GM21717 (cell line): ENCODE data around the gene CUX1.
"Not testable (repeated sequence)": the region's sequence is repeated elsewhere in the genome, so short reads cannot be mapped to it uniquely, and the experiment has no call there.

Experiments used
- ATAC-seq: cut with Tn5 transposase; IDR thresholded peaks from one replicate; pipeline ENCODE4 v1.9.1; 2021; ENCODE audit warnings: mild to moderate bottlenecking, moderate library complexity; ENCODE audit not compliant: unreplicated experiment

The CUX1 gene

DNA sequence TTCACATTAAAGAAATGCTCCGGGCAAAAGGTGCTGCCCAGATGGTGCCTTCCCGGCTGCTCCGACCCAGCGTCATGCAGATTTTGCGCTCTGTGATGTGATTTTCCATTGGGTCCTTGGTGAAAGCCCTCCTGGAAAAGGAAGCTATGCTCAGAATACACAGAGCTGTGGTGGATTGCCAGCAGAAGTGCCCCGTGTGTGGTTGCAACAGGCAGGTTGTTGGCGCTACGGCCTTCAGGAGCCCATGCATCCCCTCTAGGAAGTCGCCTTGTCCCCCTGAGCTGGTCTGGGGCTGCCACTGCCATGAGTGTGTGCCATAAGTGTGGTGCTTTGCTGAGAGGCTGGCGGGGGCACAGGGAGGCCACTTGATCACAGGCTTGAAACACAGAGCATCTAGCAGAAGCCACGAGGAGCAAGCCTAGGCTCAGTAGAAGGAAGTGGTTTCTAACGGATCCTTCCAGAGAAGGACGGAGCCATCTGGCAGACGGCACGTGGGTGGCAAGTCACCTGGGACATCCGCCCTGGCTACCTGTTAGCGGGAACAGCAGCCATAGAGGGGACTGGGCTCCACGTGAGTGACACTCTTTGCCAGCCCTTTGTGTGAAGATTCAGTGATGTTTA, 210.9 kb downstream of the CUX1 start:
- ATAC-seq: no peak

DNA sequence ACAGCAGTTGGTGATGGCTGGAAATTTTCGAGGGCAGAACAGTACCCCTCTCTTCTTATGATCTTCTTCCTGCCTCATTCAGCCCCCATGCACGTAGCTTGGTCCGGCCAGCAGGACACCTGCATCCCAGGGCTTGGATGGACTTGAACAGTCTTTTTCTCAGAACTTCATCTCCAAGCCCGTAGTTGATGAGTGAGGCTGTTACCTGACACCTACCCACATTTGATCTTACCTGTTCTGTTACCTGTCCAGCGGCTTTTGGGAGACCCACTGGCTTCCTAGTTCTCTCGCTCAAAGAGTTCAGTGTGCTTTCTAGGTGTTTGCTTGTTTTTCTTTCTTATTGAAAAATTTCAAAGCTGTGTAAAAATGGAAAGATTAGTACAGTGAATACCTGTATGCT, 212.2 kb downstream of the CUX1 start:
- no peak for ATAC-seq

DNA sequence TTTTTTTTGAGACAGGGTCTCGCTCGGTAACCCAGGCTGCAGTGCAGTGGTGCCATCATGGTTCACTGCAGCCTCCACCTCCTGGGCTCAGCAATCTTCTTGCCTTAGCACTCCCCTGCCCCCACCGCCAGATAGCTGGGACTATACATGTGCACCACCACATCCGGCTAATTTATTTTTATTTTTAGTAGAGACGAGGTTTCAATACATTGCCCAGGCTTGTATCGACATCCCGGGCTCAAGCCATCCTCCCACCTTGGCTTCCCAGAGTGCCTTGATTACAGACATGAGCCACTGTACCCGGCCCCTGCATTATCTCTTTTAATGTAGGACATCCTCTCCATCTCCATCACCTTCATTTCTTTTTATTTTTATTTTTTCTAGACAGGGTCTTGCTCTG, 213.3 kb downstream of the CUX1 start:
- ATAC-seq: no peak

DNA sequence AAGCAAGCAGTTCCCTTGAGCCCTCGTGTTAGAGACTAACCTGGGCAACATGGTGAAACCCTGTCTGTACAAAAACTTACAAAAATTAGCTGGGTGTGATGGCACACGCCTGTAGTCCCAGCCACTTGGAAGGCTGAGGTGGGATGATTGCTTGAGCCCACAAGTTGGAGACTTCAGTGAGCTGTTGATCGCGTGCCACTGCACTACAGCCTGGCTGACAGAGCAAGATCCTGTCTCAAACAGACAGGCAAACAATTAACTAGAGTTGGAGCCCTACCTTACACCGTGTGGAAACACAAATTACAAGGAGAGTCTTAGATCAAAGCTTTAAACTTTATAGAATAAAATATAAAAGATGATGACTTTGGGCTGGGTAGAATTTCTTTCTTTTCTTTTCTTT, 219.5 kb downstream of the CUX1 start:
- ATAC-seq: no peak

DNA sequence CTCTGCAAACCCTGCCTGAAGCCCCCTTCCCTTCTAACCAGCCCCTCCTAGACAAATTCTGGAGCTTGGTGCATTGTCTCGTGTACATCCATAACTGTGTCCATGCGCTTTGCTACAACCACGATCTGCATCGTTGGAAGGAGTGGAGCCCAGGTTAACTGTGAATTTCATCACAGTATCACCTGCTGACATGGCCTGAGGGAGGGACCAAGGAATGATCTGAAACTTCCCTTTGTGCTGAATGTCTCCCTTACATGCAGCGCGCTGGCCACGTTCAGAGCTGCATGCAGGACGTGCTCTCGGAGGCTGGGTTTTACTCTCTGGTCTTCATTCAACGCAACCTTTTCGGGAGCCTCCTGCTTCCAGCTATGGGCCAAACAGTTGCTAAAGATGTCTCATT, 222.3 kb downstream of the CUX1 start:
- no peak for ATAC-seq

DNA sequence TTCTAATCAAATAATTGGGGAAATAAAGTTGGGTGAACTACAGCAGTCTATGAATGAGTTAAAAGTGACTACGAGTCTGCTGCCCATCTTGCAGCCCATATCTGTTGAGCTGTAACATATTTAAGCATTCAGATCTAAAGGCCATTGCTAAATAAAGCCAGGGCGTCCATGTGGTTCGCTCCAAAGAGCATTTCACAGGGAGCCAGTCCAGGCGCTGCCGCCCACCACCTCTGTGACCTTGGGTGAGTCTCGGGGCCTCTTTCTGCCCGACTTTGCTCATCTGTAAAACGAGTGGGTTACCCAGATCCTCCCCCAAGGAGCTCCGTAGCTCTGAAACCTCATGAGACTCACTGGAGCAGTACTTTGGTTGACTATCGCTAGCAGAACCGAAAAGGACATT, 223.1 kb downstream of the CUX1 start:
- no peak for ATAC-seq

DNA sequence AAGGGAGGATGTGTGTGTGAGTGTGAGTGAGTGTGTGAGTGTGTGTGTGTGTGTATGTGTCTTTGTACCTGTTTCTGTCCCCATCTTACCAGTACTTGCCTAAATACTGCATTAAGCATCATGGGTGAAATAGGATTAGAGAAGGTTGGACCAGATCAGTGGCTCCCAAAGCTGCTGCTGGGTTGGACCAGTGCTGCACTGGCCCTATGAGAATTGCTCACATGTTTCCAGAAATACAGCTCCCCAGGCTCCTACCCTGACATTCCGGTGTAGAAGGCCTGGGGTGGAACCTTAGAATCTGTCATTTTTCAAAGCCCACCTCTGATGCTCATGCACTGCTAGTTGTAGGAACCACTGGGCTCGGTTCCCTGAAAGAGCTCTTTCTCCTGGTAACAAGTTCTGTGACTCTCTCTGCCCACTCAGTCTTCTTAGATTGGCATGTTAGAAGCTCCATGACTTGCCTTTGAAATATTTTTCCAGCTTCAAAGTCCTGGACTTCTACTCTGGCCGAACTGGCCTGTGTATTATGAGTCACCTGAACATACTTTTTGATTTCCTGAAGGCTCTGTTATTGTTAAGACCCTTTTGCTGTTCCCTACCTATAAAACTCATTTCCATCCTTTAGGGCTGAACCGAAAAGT, 224.7 kb downstream of the CUX1 start:
- no peak for ATAC-seq

DNA sequence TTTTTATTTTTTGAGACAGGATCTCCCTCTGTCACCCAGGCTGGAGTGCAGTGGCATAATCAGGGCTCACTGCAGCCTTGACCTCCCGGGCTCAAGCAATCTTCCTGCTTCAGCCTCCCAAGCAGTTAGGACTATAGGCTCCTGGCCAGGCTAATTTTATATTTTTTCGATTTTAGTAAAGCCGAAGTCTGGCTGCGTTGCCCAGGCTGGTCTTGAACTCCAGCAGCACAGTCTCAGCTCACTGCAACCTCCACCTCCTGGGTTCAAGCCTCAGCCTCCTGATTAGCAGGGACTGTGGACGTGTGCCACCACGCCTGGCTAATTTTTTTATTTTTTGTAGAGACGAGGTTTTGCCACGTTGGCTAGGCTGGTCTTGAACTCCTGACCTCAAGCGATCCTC, 225.4 kb downstream of the CUX1 start:
- ATAC-seq: not testable (repeated sequence)

DNA sequence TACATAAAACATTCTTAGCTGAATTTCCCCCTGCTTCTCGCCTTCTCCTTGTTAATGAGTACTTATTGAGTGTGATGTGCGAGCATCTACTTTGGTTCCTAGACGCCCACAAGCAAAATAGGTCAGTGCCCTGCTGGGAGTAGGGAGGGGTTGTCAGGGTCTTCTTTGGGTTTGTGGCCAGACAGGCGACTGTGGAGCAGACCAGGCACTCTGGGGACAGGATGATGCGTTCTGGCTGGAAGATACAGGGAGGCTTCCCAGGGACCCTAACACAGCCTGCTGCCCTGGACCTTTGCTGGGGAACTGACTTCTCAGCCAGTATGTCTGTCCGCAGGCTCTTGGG, 227.2 kb downstream of the CUX1 start:
- ATAC-seq: no peak

DNA sequence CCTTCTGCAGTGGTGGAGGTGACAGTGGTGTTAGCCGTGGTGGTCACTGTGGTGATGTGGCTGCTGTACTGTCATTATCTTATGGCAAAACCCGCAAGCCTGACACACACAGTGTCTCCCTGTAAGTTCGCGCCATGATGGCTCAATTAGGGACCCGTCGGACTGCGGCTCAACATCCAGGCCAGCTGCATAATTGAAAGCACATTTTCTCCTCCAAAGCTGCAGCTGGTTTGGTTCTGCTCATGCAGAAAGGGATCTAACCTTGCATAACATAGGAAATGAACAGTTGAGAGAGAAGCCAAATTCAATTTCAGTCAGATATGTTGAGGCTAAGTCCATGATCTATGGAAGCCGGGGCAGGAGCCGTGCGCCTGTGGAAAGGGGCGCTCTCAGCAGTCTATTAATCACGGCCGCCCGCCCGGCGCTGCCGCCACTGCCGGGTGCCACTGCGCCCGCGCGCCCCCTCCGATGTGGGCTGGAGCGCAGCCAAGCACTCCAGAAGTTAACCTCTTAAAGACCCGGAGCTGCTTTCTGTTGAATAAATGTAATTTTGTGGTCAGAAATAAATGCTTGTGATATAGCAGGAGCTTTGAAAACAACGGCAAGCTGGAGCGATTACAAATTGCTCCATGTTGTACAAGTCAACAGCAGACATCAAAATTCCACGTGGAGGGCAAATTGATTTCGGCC, 227.7 kb downstream of the CUX1 start:
- no peak for ATAC-seq

DNA sequence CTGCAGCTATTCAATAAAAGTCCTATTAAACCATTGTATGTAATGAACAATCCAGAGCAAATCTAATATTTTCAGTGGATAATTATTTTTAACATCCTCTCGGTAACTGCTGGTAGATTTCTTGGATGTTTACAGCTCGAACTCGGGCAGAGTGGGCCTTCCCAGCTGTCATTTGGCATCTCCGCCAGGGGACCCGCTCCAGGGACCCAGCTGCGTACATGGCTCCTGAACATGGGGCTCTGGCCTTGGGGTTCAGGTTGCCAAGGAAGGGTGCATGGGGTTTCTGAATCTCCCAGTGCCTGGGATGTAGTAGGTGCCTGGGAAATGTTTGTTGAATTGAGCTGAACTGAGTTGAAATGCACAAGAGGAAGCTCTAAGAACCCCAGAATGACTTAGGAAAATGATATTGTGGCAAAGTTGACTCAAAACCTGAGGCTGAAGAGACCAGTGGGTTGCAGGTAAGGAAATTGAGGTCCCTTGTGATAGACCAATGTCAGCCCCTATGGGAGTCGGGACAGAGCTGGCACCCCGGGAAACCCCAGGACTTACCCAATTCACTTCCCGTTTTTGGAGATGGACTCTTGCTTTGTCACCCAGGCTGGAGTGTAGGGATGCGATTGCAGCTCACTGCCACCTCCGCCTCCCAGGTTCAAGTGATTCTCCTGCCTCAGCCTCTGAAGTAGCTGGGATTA, 228.4 kb downstream of the CUX1 start:
- ATAC-seq: no peak

DNA sequence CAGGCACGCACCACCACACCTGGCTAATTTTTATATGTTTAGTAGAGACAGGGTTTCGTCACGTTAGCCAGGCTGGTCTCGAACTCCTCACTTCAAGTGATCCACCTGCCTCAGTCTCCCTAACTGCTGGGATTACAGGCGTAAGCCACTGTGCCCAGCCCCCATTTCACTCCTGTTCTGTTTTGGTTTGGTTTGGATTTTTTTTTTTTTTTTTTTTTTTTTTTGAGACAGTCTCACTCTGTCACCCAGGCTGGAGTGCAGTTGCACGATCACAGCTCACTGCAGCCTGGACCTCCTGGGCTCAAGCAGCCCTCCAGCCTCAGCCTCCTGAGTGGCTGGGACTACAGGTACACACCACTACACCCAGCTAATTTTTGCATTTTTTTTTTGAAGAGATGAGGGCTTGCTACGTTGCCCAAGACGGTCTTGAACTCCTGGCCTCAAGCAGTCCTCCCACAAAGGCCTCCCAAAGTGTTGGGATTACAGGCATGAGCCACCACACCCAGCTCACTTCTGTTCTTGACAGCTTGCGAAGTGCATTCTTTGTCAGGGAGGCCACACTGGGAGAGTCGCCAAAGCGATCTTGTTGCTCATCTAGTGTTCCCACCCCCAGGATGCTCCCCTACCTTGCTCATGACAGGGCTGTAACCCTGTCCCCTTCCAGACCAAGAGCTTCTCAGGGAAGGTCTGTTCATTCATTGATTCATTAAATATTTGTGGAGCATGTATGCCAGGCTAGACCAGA, 229.1 kb downstream of the CUX1 start:
- no peak for ATAC-seq

DNA sequence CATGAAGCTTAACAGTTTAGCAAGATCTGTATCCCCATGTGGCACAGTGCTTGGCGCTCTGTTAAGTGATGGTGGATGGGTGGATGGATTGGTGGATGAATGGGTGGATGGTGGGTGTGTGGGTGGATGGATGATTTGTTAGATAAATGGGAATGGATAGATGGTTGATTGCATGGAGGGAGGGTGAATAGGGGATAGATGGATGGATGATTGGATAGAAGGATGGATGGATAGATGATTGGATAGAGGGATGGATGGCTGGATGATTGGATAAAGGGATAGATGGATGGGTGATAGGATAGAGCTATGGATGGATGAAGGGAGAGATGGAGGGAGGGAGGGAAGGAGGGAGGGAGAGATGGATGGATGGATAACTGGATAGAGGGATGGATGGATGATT, 229.7 kb downstream of the CUX1 start:
- no peak for ATAC-seq

DNA sequence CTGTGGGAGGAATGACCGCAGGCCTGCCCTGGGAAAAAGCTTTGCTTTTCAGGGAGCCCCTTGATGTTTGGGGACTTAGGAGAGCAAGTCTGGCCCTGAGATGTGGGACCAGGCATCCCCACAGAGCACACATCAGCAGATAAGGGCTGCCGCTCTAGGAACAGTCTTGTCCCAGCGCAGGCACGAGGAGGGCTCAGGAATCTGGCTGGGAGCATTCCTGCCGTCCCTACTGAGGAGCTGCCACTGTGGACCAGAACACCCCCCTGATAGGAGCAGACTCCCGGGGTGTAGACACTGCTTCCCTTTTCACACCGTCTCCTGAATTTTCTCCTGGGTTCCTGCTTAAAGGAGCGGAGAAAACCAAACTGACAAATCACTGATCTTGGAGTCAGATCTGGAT, 232.3 kb downstream of the CUX1 start:
- ATAC-seq: no peak

DNA sequence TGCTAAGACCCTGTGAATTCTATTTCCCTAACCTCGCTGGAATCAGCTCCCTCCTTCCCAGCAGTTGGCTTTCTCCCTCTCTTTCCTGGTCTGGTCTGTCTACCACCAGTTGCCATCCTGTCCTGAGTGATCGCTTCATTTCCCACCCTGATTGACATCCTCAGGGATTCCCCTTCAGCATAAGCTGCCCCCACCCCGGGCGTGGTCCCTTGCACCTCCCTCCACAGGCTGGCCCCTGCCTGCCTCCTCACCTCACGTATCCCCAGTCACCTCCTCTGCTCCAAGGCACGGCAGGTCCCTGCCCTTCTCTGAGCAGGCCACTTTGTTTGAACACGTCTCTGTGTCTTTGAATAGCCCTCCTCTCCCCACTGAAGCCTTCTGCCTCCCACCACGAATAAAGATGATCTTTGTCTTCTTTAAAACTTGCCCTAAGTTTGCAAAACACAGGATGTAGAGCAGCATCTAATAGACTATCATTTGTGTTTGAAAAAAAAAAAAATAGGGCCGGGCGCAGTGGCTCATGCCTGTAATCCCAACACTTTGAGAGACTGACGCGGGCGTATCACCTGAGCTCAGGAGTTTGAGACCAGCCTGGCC, 233.5 kb downstream of the CUX1 start:
- ATAC-seq: no peak

DNA sequence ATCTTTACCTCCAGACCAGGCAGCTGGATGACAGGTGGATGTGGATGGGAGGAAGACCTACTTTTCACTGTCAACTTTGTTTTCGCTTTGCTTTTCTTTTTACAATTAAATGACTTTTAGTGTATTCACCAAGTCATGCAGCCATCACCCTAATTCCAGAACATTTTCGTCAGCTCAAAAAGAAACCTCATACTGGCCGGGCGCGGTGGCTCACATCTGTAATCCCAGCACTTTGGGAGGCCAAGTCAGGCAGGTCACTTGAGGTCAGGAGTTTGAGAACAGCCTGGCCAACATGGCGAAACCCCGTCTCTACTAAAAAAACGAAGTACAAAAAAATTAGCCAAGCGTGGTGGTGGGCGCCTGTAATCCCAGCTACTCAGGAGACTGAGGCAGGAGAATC, 234.3 kb downstream of the CUX1 start:
- ATAC-seq: not testable (repeated sequence)

DNA sequence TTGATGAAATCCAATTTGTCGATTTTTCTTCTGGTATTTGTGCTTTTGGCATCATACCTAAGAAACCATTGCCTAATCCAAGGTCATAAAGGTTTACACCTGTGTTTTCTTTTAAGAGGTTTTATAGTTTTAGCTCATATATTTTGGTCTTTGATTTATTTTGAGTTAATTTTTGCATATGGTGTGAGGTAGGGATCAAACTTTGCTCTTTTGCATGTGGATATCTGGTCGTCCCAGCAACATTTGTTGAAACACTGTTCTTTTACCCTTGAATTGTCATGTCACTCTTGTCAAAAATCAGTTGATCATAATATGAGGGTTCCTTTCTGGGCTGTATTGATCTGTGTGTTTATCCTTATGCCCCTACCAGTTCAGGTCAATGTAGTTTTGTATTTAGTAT, 236.7 kb downstream of the CUX1 start:
- ATAC-seq: no peak

DNA sequence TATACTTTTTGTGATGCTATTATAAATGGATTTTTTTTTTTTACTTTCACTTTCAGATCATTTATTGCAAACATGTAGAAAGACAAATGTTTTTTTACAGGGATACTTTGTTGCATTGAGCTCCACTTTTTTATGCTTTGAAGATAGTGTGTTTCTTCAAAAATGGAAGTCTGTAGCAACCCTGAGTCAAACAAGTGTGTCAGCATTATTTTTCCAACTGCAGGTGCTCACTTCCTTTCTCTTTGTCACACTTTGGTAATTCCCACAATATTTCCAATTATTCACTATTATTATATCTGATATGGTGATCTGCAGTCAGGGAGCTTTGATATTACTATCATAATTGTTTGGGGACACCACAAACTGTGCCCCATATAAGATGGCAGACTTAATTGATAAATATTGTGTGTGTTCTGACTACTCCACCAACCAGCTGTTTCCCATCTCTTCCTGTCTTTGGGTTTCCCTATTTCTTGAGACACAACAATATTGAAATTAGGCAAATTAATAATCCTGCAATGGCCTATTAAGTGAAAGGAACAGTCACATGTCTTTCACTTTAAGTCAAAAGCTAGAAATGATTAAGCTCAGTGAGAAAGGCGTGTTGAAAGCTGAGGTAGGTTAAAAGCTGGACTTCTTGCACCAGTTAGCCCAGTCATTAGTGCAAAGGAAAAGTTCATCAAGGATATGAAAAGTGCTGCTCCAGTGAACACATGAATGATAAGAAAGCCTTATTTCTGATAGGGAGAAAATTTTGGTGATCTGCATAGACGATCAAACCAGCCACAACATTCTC, 238.0 kb downstream of the CUX1 start:
- no peak for ATAC-seq

DNA sequence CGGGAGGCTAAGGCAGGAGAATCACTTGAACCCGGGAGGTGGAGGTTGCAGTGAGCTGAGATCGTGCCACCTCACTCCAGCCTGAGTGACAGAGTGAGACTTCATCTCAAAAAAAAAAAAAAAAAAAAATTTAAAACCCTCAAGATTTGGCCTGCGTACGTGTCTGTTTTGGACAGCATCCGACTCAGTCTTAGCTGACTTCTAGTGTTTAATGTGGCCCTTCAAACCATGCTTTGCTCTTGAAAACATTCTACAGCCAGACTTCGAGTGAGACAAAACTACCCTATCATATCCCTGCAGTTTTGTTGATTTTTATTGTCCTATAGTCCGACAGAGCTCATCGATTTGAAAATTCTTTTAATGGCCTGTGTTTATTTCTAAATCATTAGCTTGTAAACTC, 242.1 kb downstream of the CUX1 start:
- ATAC-seq: no peak

DNA sequence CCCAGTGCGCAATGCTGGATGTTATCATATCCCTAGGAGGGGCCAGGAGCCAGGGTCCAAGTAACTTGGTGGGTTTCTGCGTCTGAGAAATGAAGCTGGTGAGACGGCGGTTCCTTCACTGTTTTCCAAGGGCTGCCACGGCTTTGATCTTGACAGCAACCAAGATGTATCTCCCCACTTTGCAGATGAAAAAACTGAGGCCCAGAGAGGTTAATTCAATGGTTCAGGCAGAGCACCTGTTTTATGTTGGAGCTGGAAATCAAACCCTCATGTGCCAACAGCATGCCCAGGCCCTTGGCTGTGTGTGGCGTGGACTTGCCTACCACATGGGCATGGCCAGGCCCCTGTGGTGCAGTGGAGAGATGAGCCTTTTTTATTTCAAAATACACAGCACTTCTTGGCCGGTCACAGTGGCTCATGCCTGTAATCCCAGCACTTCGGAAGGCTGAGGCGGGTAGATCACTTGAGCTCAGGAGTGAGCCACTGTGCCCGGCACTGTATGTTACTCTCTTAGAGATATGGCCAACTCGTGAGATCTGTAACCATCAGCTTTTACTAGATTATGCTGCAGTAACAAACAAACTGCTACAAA, 244.0 kb downstream of the CUX1 start:
- ATAC-seq: no peak
